NB4 (cell line): ENCODE measurements around the gene FSIP1.

Experiments used
- DNase-seq: peaks from one replicate; pipeline ENCODE4 v3.0.0; 2010; ENCODE audit warnings: low read depth
- H3K4me3 ChIP-seq: one replicate; pipeline ENCODE4 v1.5.1; 2011; ENCODE audit warnings: mild to moderate bottlenecking, low read depth, low read length, moderate library complexity
- CTCF ChIP-seq: IDR thresholded peaks from one replicate; pipeline ENCODE4 v1.5.1; 2012; ENCODE audit warnings: low read depth, low read length
- MYC ChIP-seq: IDR thresholded peaks from 2 replicates; pipeline ENCODE4 v1.6.1; 2011; ENCODE audit warnings: low read depth, low read length
- POLR2A ChIP-seq: IDR thresholded peaks from 2 replicates; pipeline ENCODE4 v1.6.1; 2011; ENCODE audit warnings: mild to moderate bottlenecking; ENCODE audit not compliant: insufficient read length; ENCODE audit errors: extremely low read depth
- TF ChIP-seq, protein P1 (sequence below): IDR thresholded peaks from 2 replicates; pipeline ENCODE4 v1.6.1; 2011; ENCODE audit warnings: low read depth, low read length

Gene FSIP1

GRCh38 chr15:39573287-39573686, 209.4 kb downstream of the FSIP1 start:
- TF ChIP-seq, protein P1, sequence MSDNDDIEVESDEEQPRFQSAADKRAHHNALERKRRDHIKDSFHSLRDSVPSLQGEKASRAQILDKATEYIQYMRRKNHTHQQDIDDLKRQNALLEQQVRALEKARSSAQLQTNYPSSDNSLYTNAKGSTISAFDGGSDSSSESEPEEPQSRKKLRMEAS, result no peak
- TF ChIP-seq CTCF (no peak), MYC (no peak), POLR2A (no peak)
- no peak for DNase-seq
- no peak overlapping the region for H3K4me3 ChIP-seq

DNA sequence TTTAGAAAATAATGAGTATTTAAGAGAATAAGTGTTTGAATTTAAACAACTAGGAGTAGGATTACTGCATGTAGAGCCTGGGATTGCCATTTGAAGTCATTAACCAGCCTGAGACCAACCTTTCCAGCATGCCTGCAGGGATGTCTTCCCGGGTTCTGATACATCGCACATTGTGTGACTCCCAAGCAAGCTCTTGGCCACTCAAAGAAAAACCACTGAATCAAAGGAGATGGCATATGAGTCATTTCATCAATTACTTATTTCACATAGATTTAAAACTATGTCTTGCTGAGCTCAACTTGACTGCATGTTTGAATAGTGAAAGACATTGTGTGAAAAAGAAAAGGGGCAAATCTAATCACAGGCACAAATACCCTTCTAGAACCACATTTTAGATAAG, 216.8 kb downstream of the FSIP1 start:
- TF ChIP-seq CTCF, result no peak
- TF ChIP-seq, protein P1, result no peak
- no peak for TF ChIP-seq MYC
- TF ChIP-seq POLR2A, result no peak
- H3K4me3 ChIP-seq, result no peak overlapping the region
- no peak for DNase-seq

GRCh38 chr15:39564972-39565665, 217.5 kb downstream of the FSIP1 start:
- no peak overlapping the region for H3K4me3 ChIP-seq
- DNase-seq, result no peak
- TF ChIP-seq CTCF (no peak), MYC (no peak), POLR2A (no peak)
- TF ChIP-seq, protein P1, result no peak

DNA sequence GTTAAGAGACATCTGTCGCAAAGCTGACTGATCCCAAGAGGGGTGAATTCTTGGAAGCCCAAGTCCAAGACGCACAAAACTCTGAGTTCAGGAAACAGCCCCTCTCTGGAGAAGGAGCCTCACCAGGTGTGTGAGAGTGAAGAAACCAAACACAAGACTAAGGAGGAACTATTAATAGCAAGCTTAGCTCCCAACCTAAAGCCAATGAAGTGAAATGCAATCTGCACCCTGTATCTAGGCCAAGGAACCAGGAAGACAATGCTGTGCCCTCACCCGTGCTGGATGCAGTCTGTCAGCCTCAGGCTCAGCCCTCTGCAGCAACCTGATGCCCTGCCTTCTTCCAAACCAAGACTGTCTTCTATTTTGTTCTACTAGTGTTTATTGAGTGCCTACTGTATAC, 224.2 kb downstream of the FSIP1 start:
- DNase-seq, result no peak
- TF ChIP-seq, protein P1, result no peak
- TF ChIP-seq MYC (no peak), CTCF (no peak), POLR2A (no peak)
- H3K4me3 ChIP-seq, result no peak overlapping the region

DNA sequence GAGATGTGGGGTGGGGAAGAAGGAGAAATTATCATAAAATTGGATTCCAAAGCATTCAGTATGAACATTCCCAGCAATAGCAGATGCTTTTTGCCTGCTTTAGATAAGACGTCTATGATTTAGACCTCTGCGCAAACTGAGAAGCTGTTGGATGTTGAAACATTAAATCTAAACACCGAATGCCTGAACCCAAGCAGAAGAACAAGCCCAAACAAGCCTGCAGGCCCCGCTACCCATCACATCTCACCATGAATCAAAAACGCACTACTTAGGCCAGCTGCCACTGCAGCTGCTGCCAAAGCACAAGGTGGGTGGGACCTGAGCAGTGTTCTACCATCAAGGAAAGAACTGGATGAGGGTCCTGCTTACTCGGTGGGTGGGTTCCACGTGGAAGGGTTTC, 226.2 kb downstream of the FSIP1 start:
- H3K4me3 ChIP-seq, result no peak overlapping the region
- DNase-seq, result no peak
- TF ChIP-seq POLR2A (no peak), MYC (no peak), CTCF (no peak)
- TF ChIP-seq, protein P1, result no peak
